ENCODE results near the gene NPL. TPM values are rescaled to one million over a fixed set of nuclear protein-coding genes. Genes with fewer than 3 reads are reported as not detected.

NPL gene
- total RNA-seq, 1 experiment from 2014 or later, result 2.4 TPM

GRCh38 chr1:182851825-182852224 lies 62.3 kb downstream of the NPL start:
- no peak overlapping the region for H3K27ac Mint-ChIP-seq
- Histone ChIP-seq H4K5ac (ENCODE audit: insufficient read length, low read depth, low read length) (no peak overlapping the region), H2AFZ (ENCODE audit: low read length) (no peak overlapping the region), H3K79me2 (ENCODE audit: insufficient read depth, low read length) (peaks cover 19% of the 10 kb centered on the region), H2BK12ac (ENCODE audit: insufficient read length, low read depth, low read length) (no peak overlapping the region), H4K8ac (replicated peaks; ENCODE audit: insufficient read length, low read depth, low read length) (no peak overlapping the region), H4K20me1 (ENCODE audit: control insufficient read depth, insufficient read depth, insufficient read length) (no peaks in the 10 kb centered on the region), H3K27ac (ENCODE audit: insufficient read length, low read depth, low read length) (no peak overlapping the region), H3K4me2 (ENCODE audit: insufficient read depth, insufficient read length, low read length) (no peak overlapping the region), H3K18ac (ENCODE audit: insufficient read length, low read depth, low read length) (no peak overlapping the region), H4K91ac (ENCODE audit: insufficient read length, low read depth, low read length) (no peak overlapping the region), H2BK20ac (ENCODE audit: low read depth, low read length, poor library complexity, severe bottlenecking) (no peak overlapping the region), H3K79me1 (ENCODE audit: insufficient read depth, low read depth, low read length, poor library complexity, severe bottlenecking) (peaks cover 11% of the 10 kb centered on the region), H2BK5ac (ENCODE audit: insufficient read length, low read length) (no peak overlapping the region), H3K14ac (ENCODE audit: insufficient read depth, low read length) (no peak overlapping the region), H3T11ph (ENCODE audit: low read length) (no peak overlapping the region), H2BK15ac (ENCODE audit: low read depth, low read length) (no peak overlapping the region), H3K4ac (ENCODE audit: low read depth, low read length) (no peak overlapping the region), H3K23me2 (ENCODE audit: insufficient read length, low read depth, low read length, poor library complexity, severe bottlenecking) (no peaks in the 10 kb centered on the region), H2BK120ac (ENCODE audit: low read depth, low read length, poor library complexity, severe bottlenecking) (no peak overlapping the region), H3K56ac (ENCODE audit: insufficient read length, low read depth, low read length) (no peak overlapping the region), H3K27me3 (ENCODE audit: insufficient read depth, low read length) (no peaks in the 10 kb centered on the region), H3K23ac (ENCODE audit: insufficient read length, low read depth, low read length) (no peak overlapping the region), H3K9me3 (ENCODE audit: control insufficient read depth, low read depth, low read length) (no peaks in the 10 kb centered on the region), H3K9ac (ENCODE audit: extremely low read depth, insufficient read length, low read length) (no peak overlapping the region), H3K4me1 (ENCODE audit: insufficient read depth, low read length) (no peaks in the 10 kb centered on the region), H2AK5ac (ENCODE audit: insufficient read length, low read length) (no peak overlapping the region)
- no peaks in the 10 kb centered on the region for H3K9me3 Mint-ChIP-seq
- TF ChIP-seq CTCF (conservative IDR thresholded peaks at IDR 0.05), result no peak
- no peak overlapping the region for H3K4me3 Mint-ChIP-seq
- H3K36me3 Mint-ChIP-seq (ENCODE audit: insufficient read depth in 1 of 3, low read depth in 3 of 3), result peaks cover 80 to 98% (median 97%) of the 10 kb centered on the region in 3 experiments; a peak in 6 of 7 replicates
- WGBS (ENCODE audit: extremely low coverage, insufficient read length, low lambda C conversion rate), result no CpG with 5 or more reads among the region's 1 CpG
- DNase-seq, result no peak
- no peaks in the 10 kb centered on the region for H3K27me3 Mint-ChIP-seq (ENCODE audit: low read depth)
- H3K4me1 Mint-ChIP-seq, result peaks cover 3% of the 10 kb centered on the region in 2 experiments; a peak in 1 of 4 replicates
